Thyroid gland (tissue), 4 donors: ENCODE measurements around the gene OPN1LW.

ENCODE experiments used
- CTCF ChIP-seq, 6 experiments: fragments of 200-600 bp in 3 of 6; fragments of 450-650 bp in 3 of 6; sonication (generic) in 3 of 6; IDR thresholded peaks; one replicate each; pipeline ENCODE4 v1.5.1; 2016 to 2019; ENCODE audit warnings: antibody characterized with exemption in 6 of 6, mild to moderate bottlenecking in 2 of 6, inconsistent platforms in 1 of 6, moderate library complexity in 1 of 6
- POLR2A ChIP-seq, 2 donors: fragments of 450-650 bp; IDR thresholded peaks; one replicate each; pipeline ENCODE4 v1.6.1; 2017; ENCODE audit warnings: antibody characterized with exemption in 2 of 2, mild to moderate bottlenecking in 2 of 2, moderate library complexity in 1 of 2

- TF ChIP-seq CTCF (IDR thresholded peaks at IDR 0.05): no peak
- TF ChIP-seq POLR2A (IDR thresholded peaks at IDR 0.05): no peak
Measured at GRCh38 chrX:154126101-154126500, 17.9 kb upstream of the OPN1LW start.
